AG09319 (cell line): Measurements from ENCODE around the gene RAB24.
A peak's percentile ranks its signal among the peaks of the same experiment; 100 is the strongest.

ENCODE experiments used
- DNase-seq: peaks from one replicate; pipeline ENCODE4 v3.0.0-alpha.2; 2010; ENCODE audit warnings: low read depth; ENCODE audit errors: extremely low read depth
- CTCF ChIP-seq: IDR thresholded peaks from 2 replicates; pipeline ENCODE4 v1.5.1; 2011; ENCODE audit warnings: low read depth, mild to moderate bottlenecking, inconsistent platforms, low read length, moderate library complexity

RAB24 gene

GRCh38 chr5:177303121-177303924 is at the start of gene RAB24, which contains the start of gene PRELID1:
Gene RAB24 (minus strand): TSS chr5:177303719. CDS start chr5:177303288, 431 bp downstream.
Gene PRELID1 (plus strand): TSS chr5:177303799. CDS start chr5:177303986, 187 bp downstream.
- DNase-seq = peak; percentile 48

GRCh38 chr5:177353093-177353492 is 49.6 kb upstream of the RAB24 start:
- no peak for TF ChIP-seq CTCF
- DNase-seq = no peak

More at GRCh38 chr5:177303121-177303924, at the start of gene RAB24, which contains the start of gene PRELID1:
- TF ChIP-seq CTCF = peak; percentile 27

GRCh38 chr5:177351392-177352329 is 48.1 kb upstream of the RAB24 start, which contains the start of gene LMAN2:
Gene LMAN2 (minus strand): TSS chr5:177351668. CDS start chr5:177351647, 21 bp downstream.
- no peak for TF ChIP-seq CTCF
- DNase-seq = peak; percentile 90

GRCh38 chr5:177350776-177351391 is 47.4 kb upstream of the RAB24 start:
- DNase-seq = no peak
- no peak for TF ChIP-seq CTCF

- no peak for TF ChIP-seq CTCF
- DNase-seq = no peak
Measured at GRCh38 chr5:177349762-177350161, 46.2 kb upstream of the RAB24 start.

- TF ChIP-seq CTCF = no peak
- no peak for DNase-seq
Measured at GRCh38 chr5:177349362-177349647, 45.8 kb upstream of the RAB24 start.
